HG03565 (cell line): ENCODE results near the gene CENPT.
A peak's percentile ranks its signal among the peaks of the same experiment; 100 is the strongest.

Source experiments
- ATAC-seq: cut with Tn5 transposase; IDR thresholded peaks from one replicate; pipeline ENCODE4 v1.9.1; 2021; ENCODE audit warnings: mild to moderate bottlenecking, moderate library complexity; ENCODE audit not compliant: unreplicated experiment

CENPT gene

GRCh38 chr16:67814567-67814966 lies 32.9 kb downstream of the CENPT start:
- ATAC-seq, result no peak

- ATAC-seq, result no peak
These were observed 35.6 kb downstream of the CENPT start for GRCh38 chr16:67811899-67812298.

GRCh38 chr16:67807148-67807682 lies 40.3 kb downstream of the CENPT start:
- ATAC-seq, result no peak

- ATAC-seq, result peak; percentile 90
These were observed 40.9 kb downstream of the CENPT start, which contains the start of the genes RANBP10 and TSNAXIP1 for GRCh38 chr16:67806428-67807147. RANBP10 (minus strand) TSS chr16:67806560; CDS start chr16:67806536, 24 bp downstream. TSNAXIP1 (plus strand) TSS chr16:67806889; CDS start chr16:67807150, 261 bp downstream.

- ATAC-seq, result no peak
These were observed 41.6 kb downstream of the CENPT start for GRCh38 chr16:67805718-67806427.

GRCh38 chr16:67804853-67805542 lies 42.5 kb downstream of the CENPT start:
- no peak for ATAC-seq

- ATAC-seq, result no peak
These were observed 43.6 kb downstream of the CENPT start for GRCh38 chr16:67803894-67804293.

- ATAC-seq, result no peak
These were observed 45.6 kb downstream of the CENPT start for GRCh38 chr16:67801883-67802282.

GRCh38 chr16:67801241-67801640 lies 46.3 kb downstream of the CENPT start:
- no peak for ATAC-seq

GRCh38 chr16:67800338-67800926 lies 47.1 kb downstream of the CENPT start:
- ATAC-seq, result no peak

GRCh38 chr16:67796099-67796718 lies 51.3 kb downstream of the CENPT start:
- no peak for ATAC-seq

GRCh38 chr16:67790071-67790470 lies 57.4 kb downstream of the CENPT start:
- no peak for ATAC-seq

- no peak for ATAC-seq
These were observed 61.0 kb downstream of the CENPT start for GRCh38 chr16:67786491-67786890.

- no peak for ATAC-seq
These were observed 64.2 kb downstream of the CENPT start for GRCh38 chr16:67783353-67783725.

GRCh38 chr16:67782567-67783352 lies 64.7 kb downstream of the CENPT start:
- ATAC-seq, result no peak

- no peak for ATAC-seq
These were observed 66.0 kb downstream of the CENPT start for GRCh38 chr16:67781565-67781921.

GRCh38 chr16:67780847-67781564 lies 66.5 kb downstream of the CENPT start:
- no peak for ATAC-seq

GRCh38 chr16:67779256-67780014 lies 68.1 kb downstream of the CENPT start:
- ATAC-seq, result no peak
